ENCODE data around the gene SLC35A3. TPM values are rescaled to one million over a fixed set of nuclear protein-coding genes. Genes with fewer than 3 reads are reported as not detected.

SLC35A3 gene
- polyA plus RNA-seq, 1 donor (not counting 4 experiments of a cell fraction or from before 2014, with no cell fraction given): 25.9 TPM

- H3K9me3 ChIP-seq (ENCODE audit: control insufficient read depth, low read depth, low read length): no peaks in the 10 kb centered on the region
- H2AFZ ChIP-seq (ENCODE audit: control insufficient read depth, low read length): no peak overlapping the region
- dilution Hi-C loops (cut with MboI; ENCODE audit: extremely low pct_ligation_motif_present, low sequenced_read_pairs): no loop called here
- FAIRE-seq: no peak
- TF ChIP-seq CTCF (optimal IDR thresholded peaks at IDR 0.05 in 1 of 3, IDR thresholded peaks at IDR 0.05 in 1 of 3, conservative IDR thresholded peaks at IDR 0.05 in 1 of 3; ENCODE audit: extremely low read depth in 1 of 3, insufficient read depth in 2 of 3, low read length in 3 of 3) (no peak), EZH2 (IDR thresholded peaks at IDR 0.05; ENCODE audit: low read length) (no peak)
- H3K9me1 ChIP-seq (ENCODE audit: control insufficient read depth, extremely low read depth, insufficient read depth, low read length): no peaks in the 10 kb centered on the region
- no peak for DNase-seq (ENCODE audit: low read depth, low spot score)
- H3K36me3 ChIP-seq (ENCODE audit: control insufficient read depth in 2 of 2, extremely low read depth in 1 of 2, insufficient read depth in 2 of 2, low read length in 2 of 2): no peaks in the 10 kb centered on the region
- no peaks in the 10 kb centered on the region for H4K20me1 ChIP-seq (ENCODE audit: control insufficient read depth, extremely low read depth, insufficient read depth, low read length)
- no peaks in the 10 kb centered on the region for H3K4me1 ChIP-seq (ENCODE audit: control insufficient read depth, extremely low read depth, insufficient read depth, low read length)
- H3K4me2 ChIP-seq (ENCODE audit: control insufficient read depth, extremely low read depth, insufficient read depth, low read depth, low read length): no peak overlapping the region
- no peaks in the 10 kb centered on the region for H3K27me3 ChIP-seq (ENCODE audit: control insufficient read depth, extremely low read depth, insufficient read depth, low read length)
- no peaks in the 10 kb centered on the region for H3K79me2 ChIP-seq (ENCODE audit: control insufficient read depth, insufficient read depth, low read length)
- no peak overlapping the region for H3K9ac ChIP-seq (ENCODE audit: control insufficient read depth, extremely low read depth, insufficient read depth, low read length)
- no peak overlapping the region for H3K4me3 ChIP-seq (ENCODE audit: control insufficient read depth in 2 of 3, extremely low read depth in 1 of 3, insufficient read depth in 2 of 3, low read depth in 1 of 3, low read length in 3 of 3)
- H3K27ac ChIP-seq (ENCODE audit: control insufficient read depth, insufficient read depth, low read length): no peak overlapping the region
These were observed 34.3 kb upstream of the SLC35A3 start for GRCh38 chr1:99935534-99935933.

- Histone ChIP-seq H3K9ac (ENCODE audit: control insufficient read depth, extremely low read depth, insufficient read depth, low read length) (no peak overlapping the region), H3K9me1 (ENCODE audit: control insufficient read depth, extremely low read depth, insufficient read depth, low read length) (no peaks in the 10 kb centered on the region), H3K4me2 (ENCODE audit: control insufficient read depth, extremely low read depth, insufficient read depth, low read depth, low read length) (no peak overlapping the region), H3K27me3 (ENCODE audit: control insufficient read depth, extremely low read depth, insufficient read depth, low read length) (no peaks in the 10 kb centered on the region), H2AFZ (ENCODE audit: control insufficient read depth, low read length) (no peak overlapping the region), H4K20me1 (ENCODE audit: control insufficient read depth, extremely low read depth, insufficient read depth, low read length) (no peaks in the 10 kb centered on the region), H3K79me2 (ENCODE audit: control insufficient read depth, insufficient read depth, low read length) (no peaks in the 10 kb centered on the region), H3K9me3 (ENCODE audit: control insufficient read depth, low read depth, low read length) (no peaks in the 10 kb centered on the region), H3K4me1 (ENCODE audit: control insufficient read depth, extremely low read depth, insufficient read depth, low read length) (no peaks in the 10 kb centered on the region), H3K36me3 (ENCODE audit: control insufficient read depth in 2 of 2, extremely low read depth in 1 of 2, insufficient read depth in 2 of 2, low read length in 2 of 2) (no peaks in the 10 kb centered on the region), H3K4me3 (ENCODE audit: control insufficient read depth in 2 of 3, extremely low read depth in 1 of 3, insufficient read depth in 2 of 3, low read depth in 1 of 3, low read length in 3 of 3) (no peak overlapping the region), H3K27ac (ENCODE audit: control insufficient read depth, insufficient read depth, low read length) (no peak overlapping the region)
- dilution Hi-C loops (cut with MboI; ENCODE audit: extremely low pct_ligation_motif_present, low sequenced_read_pairs): no loop called here
- TF ChIP-seq EZH2 (IDR thresholded peaks at IDR 0.05; ENCODE audit: low read length) (no peak), CTCF (optimal IDR thresholded peaks at IDR 0.05 in 1 of 3, IDR thresholded peaks at IDR 0.05 in 1 of 3, conservative IDR thresholded peaks at IDR 0.05 in 1 of 3; ENCODE audit: extremely low read depth in 1 of 3, insufficient read depth in 2 of 3, low read length in 3 of 3) (no peak)
- no peak for DNase-seq (ENCODE audit: low read depth, low spot score)
- no peak for FAIRE-seq
These were observed 33.7 kb upstream of the SLC35A3 start for GRCh38 chr1:99936071-99936470.

Data from keratinocyte (primary cell).